Measurements from ENCODE around the gene FAM240B.

The FAM240B gene

GRCh38 chr9:38670542-38671371, 49.2 kb downstream of the FAM240B start:
- H3K9ac ChIP-seq (ENCODE audit: low read length) = no peak overlapping the region
- no peak overlapping the region for H3K4me3 ChIP-seq (ENCODE audit: low read length)
- H3K27ac ChIP-seq (ENCODE audit: low read length) = no peak overlapping the region
- H3K79me2 ChIP-seq (ENCODE audit: low read length) = no peaks in the 10 kb centered on the region
- H4K20me1 ChIP-seq (ENCODE audit: insufficient read depth, low read length) = no peaks in the 10 kb centered on the region
- H3K4me1 ChIP-seq (ENCODE audit: low read length) = 0 out of 2 replicates have a peak, but pooled peaks cover 3% of the 10 kb centered on the region
- no peaks in the 10 kb centered on the region for H3K27me3 ChIP-seq (ENCODE audit: low read depth, low read length)
- H3K36me3 ChIP-seq (replicated peaks; ENCODE audit: low read depth, low read length) = no peaks in the 10 kb centered on the region
- H3K4me2 ChIP-seq (ENCODE audit: low read length) = no peak overlapping the region
- no peak overlapping the region for H2AFZ ChIP-seq (ENCODE audit: low read depth, low read length)
- no peaks in the 10 kb centered on the region for H3K9me3 ChIP-seq (ENCODE audit: insufficient read depth, low read length)
- no peak for TF ChIP-seq CTCF (IDR thresholded peaks at IDR 0.05; ENCODE audit: low read depth, low read length)
- TF ChIP-seq EZH2phosphoT487 (IDR thresholded peaks at IDR 0.05; ENCODE audit: low read depth) = no peak

GRCh38 chr9:38668791-38669466, 51.0 kb downstream of the FAM240B start:
- Histone ChIP-seq H3K4me1 (ENCODE audit: low read length) (0 out of 2 replicates have a peak, but pooled peaks cover 3% of the 10 kb centered on the region), H3K9me3 (ENCODE audit: insufficient read depth, low read length) (no peaks in the 10 kb centered on the region), H3K27me3 (ENCODE audit: low read depth, low read length) (no peaks in the 10 kb centered on the region), H2AFZ (ENCODE audit: low read depth, low read length) (no peak overlapping the region), H3K79me2 (ENCODE audit: low read length) (no peaks in the 10 kb centered on the region), H3K27ac (ENCODE audit: low read length) (no peak overlapping the region), H3K4me2 (ENCODE audit: low read length) (no peak overlapping the region), H3K36me3 (replicated peaks; ENCODE audit: low read depth, low read length) (no peaks in the 10 kb centered on the region), H3K4me3 (ENCODE audit: low read length) (no peak overlapping the region), H4K20me1 (ENCODE audit: insufficient read depth, low read length) (no peaks in the 10 kb centered on the region), H3K9ac (ENCODE audit: low read length) (no peak overlapping the region)
- no peak for TF ChIP-seq CTCF (IDR thresholded peaks at IDR 0.05; ENCODE audit: low read depth, low read length)
- TF ChIP-seq EZH2phosphoT487 (IDR thresholded peaks at IDR 0.05; ENCODE audit: low read depth) = no peak

GRCh38 chr9:38662763-38663593, 57.0 kb downstream of the FAM240B start:
- H4K20me1 ChIP-seq (ENCODE audit: insufficient read depth, low read length) = no peaks in the 10 kb centered on the region
- no peak overlapping the region for H2AFZ ChIP-seq (ENCODE audit: low read depth, low read length)
- H3K79me2 ChIP-seq (ENCODE audit: low read length) = no peaks in the 10 kb centered on the region
- H3K9ac ChIP-seq (ENCODE audit: low read length) = no peak overlapping the region
- no peaks in the 10 kb centered on the region for H3K9me3 ChIP-seq (ENCODE audit: insufficient read depth, low read length)
- no peak overlapping the region for H3K4me3 ChIP-seq (ENCODE audit: low read length)
- H3K4me2 ChIP-seq (ENCODE audit: low read length) = no peak overlapping the region
- H3K27me3 ChIP-seq (ENCODE audit: low read depth, low read length) = peaks cover 9% of the 10 kb centered on the region
- no peak for TF ChIP-seq EZH2phosphoT487 (IDR thresholded peaks at IDR 0.05; ENCODE audit: low read depth)
- TF ChIP-seq CTCF (IDR thresholded peaks at IDR 0.05; ENCODE audit: low read depth, low read length) = no peak
- H3K36me3 ChIP-seq (replicated peaks; ENCODE audit: low read depth, low read length) = no peaks in the 10 kb centered on the region
- H3K4me1 ChIP-seq (ENCODE audit: low read length) = no peaks in the 10 kb centered on the region
- no peak overlapping the region for H3K27ac ChIP-seq (ENCODE audit: low read length)

All from OCI-LY3 (cell line).